ENCODE measurements around the gene LAMA5. TPM values are rescaled to one million over a fixed set of nuclear protein-coding genes. Genes with fewer than 3 reads are reported as not detected.

Gene LAMA5
- total and polyA plus RNA-seq, 2 donors (not counting 1 experiment from before 2014, with no cell fraction given) = 52.9 to 83.5 TPM

GRCh38 chr20:62378215-62378614, 11.1 kb upstream of the LAMA5 start:
- H3K36me3 ChIP-seq (replicated peaks in 1 of 2; ENCODE audit: control extremely low read depth in 1 of 2, control insufficient read depth in 1 of 2, extremely low read depth in 1 of 2, insufficient read depth in 2 of 2, low read length in 1 of 2) = no peaks in the 10 kb centered on the region
- no peak for DNase-seq
- no peaks in the 10 kb centered on the region for H3K9me3 ChIP-seq (ENCODE audit: control extremely low read depth in 1 of 3, control insufficient read depth in 2 of 3, insufficient read depth in 1 of 3, low read length in 2 of 3)
- H3K27ac ChIP-seq (ENCODE audit: low read length in 2 of 2) = no peak overlapping the region
- ChIA-PET CTCF (no interaction called here), POLR2A (no interaction called here)
- no peak overlapping the region for H3K9ac ChIP-seq (ENCODE audit: low read length)
- ATAC-seq (ENCODE audit: low read depth) = no peak
- H3K4me3 ChIP-seq (ENCODE audit: control extremely low read depth in 1 of 5, extremely low read depth in 1 of 5, insufficient read depth in 1 of 5, low read depth in 2 of 5, low read length in 4 of 5) = no peak overlapping the region
- H2AFZ ChIP-seq (ENCODE audit: insufficient read depth, low read depth, low read length, poor library complexity, severe bottlenecking) = no peak overlapping the region
- TF ChIP-seq EZH2 (IDR thresholded peaks at IDR 0.05; ENCODE audit: borderline replicate concordance, insufficient read depth, low read depth, low read length, poor library complexity, severe bottlenecking) (no peak), CTCF (IDR thresholded peaks at IDR 0.05) (no peak)
- H3K79me2 ChIP-seq (ENCODE audit: control insufficient read depth, insufficient read depth, low read length) = no peaks in the 10 kb centered on the region
- Mint-ChIP-seq H3K9me3 (ENCODE audit: insufficient read depth) (peaks cover 4% of the 10 kb centered on the region), H3K4me3 (no peak overlapping the region), H3K4me1 (peaks cover 11% of the 10 kb centered on the region), H3K27ac (no peak overlapping the region), H3K27me3 (no peaks in the 10 kb centered on the region)
- intact Hi-C loops (cut with micrococcal nuclease) = no loop called here
- 93% methylated on average over 22 of the region's 22 CpGs for WGBS (ENCODE audit: insufficient coverage)
- no peak overlapping the region for H3K4me2 ChIP-seq (replicated peaks; ENCODE audit: low read depth, low read length, poor library complexity, severe bottlenecking)
- peaks cover 0 to 4% (median 0%) of the 10 kb centered on the region in 4 experiments for H3K27me3 ChIP-seq (replicated peaks in 1 of 4; ENCODE audit: control extremely low read depth in 1 of 4, control insufficient read depth in 3 of 4, insufficient read depth in 4 of 4, low read length in 3 of 4)
- no peaks in the 10 kb centered on the region for H4K20me1 ChIP-seq (ENCODE audit: control insufficient read depth, insufficient read depth, low read length, poor library complexity, severe bottlenecking)
- H3K4me1 ChIP-seq (ENCODE audit: control insufficient read depth in 2 of 2, insufficient read depth in 2 of 2, low read length in 2 of 2) = peaks cover 0 to 10% of the 10 kb centered on the region in 2 donors

- Mint-ChIP-seq H3K4me3 (no peak overlapping the region), H3K27me3 (no peaks in the 10 kb centered on the region), H3K27ac (no peak overlapping the region), H3K4me1 (peaks cover 8% of the 10 kb centered on the region), H3K9me3 (ENCODE audit: insufficient read depth) (peaks cover 4% of the 10 kb centered on the region)
- Histone ChIP-seq H3K4me3 (ENCODE audit: control extremely low read depth in 1 of 5, extremely low read depth in 1 of 5, insufficient read depth in 1 of 5, low read depth in 2 of 5, low read length in 4 of 5) (no peak overlapping the region), H3K36me3 (replicated peaks in 1 of 2; ENCODE audit: control extremely low read depth in 1 of 2, control insufficient read depth in 1 of 2, extremely low read depth in 1 of 2, insufficient read depth in 2 of 2, low read length in 1 of 2) (no peaks in the 10 kb centered on the region), H3K27ac (ENCODE audit: low read length in 2 of 2) (no peak overlapping the region), H3K79me2 (ENCODE audit: control insufficient read depth, insufficient read depth, low read length) (no peaks in the 10 kb centered on the region), H3K4me2 (replicated peaks; ENCODE audit: low read depth, low read length, poor library complexity, severe bottlenecking) (no peak overlapping the region), H4K20me1 (ENCODE audit: control insufficient read depth, insufficient read depth, low read length, poor library complexity, severe bottlenecking) (no peaks in the 10 kb centered on the region), H2AFZ (ENCODE audit: insufficient read depth, low read depth, low read length, poor library complexity, severe bottlenecking) (no peak overlapping the region), H3K27me3 (replicated peaks in 1 of 4; ENCODE audit: control extremely low read depth in 1 of 4, control insufficient read depth in 3 of 4, insufficient read depth in 4 of 4, low read length in 3 of 4) (peaks cover 0 to 4% (median 0%) of the 10 kb centered on the region in 4 experiments), H3K9ac (ENCODE audit: low read length) (no peak overlapping the region), H3K4me1 (ENCODE audit: control insufficient read depth in 2 of 2, insufficient read depth in 2 of 2, low read length in 2 of 2) (peaks cover 0 to 7% of the 10 kb centered on the region in 2 donors), H3K9me3 (ENCODE audit: control extremely low read depth in 1 of 3, control insufficient read depth in 2 of 3, insufficient read depth in 1 of 3, low read length in 2 of 3) (no peaks in the 10 kb centered on the region)
- WGBS (ENCODE audit: insufficient coverage) = 84% methylated on average over 9 of the region's 15 CpGs
- CTCF ChIA-PET = interaction anchor here (1.3 kb wide), 1 partner anchor 10 kb away, joined by 4 read pairs; no protein-coding TSS in a partner anchor
- ATAC-seq (ENCODE audit: low read depth) = no peak
- no peak for DNase-seq
- TF ChIP-seq EZH2 (IDR thresholded peaks at IDR 0.05; ENCODE audit: borderline replicate concordance, insufficient read depth, low read depth, low read length, poor library complexity, severe bottlenecking) (no peak), CTCF (IDR thresholded peaks at IDR 0.05) (no peak)
- POLR2A ChIA-PET = no interaction called here
- intact Hi-C loops (cut with micrococcal nuclease) = no loop called here
These were observed 10.6 kb upstream of the LAMA5 start for GRCh38 chr20:62377615-62378178.

Measured in B cell (primary cell).